GM19099 (cell line): ENCODE measurements around the gene MBNL1.

Source experiments
- POLR2A ChIP-seq: IDR thresholded peaks from 3 replicates; pipeline ENCODE4 v1.6.1; 2011; ENCODE audit warnings: low read depth; ENCODE audit not compliant: insufficient read length; ENCODE audit errors: extremely low read depth

The MBNL1 gene

DNA sequence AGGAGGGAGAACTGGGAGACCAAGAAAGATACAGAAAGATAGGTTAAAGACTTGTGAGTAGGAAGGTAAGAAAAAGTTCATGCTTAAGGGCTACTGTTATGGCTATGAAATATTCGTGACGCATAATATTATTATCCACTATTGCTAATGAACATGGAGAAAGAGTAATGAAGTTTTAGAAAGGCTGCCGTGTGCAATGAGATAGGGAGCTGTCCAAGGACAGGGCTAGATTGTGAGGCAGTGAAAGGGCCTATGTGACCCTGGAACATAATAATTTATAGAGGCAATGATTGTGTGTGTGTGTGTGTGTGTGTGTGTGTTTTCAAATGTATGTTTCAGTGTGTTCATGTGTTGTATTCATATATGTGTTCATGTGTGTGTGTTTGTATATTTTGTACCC, 27.7 kb downstream of the MBNL1 start:
- no peak for TF ChIP-seq POLR2A

DNA sequence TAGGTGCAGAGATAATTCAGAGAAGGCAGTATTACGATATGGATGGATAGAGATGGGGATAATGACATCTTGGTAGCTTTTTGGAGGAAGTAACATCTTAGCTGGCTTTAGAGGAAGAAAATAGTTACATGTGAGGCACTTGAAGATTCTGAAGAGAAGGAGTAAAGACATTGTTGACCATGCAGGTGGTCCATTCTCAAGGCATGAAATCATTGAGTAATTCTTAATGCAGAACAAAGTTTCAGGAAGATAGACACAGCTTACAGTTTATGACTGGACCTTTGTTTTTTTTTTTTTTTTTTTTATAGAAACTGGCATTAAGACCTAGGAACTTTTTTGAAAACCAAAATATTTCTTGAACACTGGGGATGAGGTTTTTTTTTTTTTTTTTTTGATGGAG, 28.2 kb downstream of the MBNL1 start:
- TF ChIP-seq POLR2A: no peak

DNA sequence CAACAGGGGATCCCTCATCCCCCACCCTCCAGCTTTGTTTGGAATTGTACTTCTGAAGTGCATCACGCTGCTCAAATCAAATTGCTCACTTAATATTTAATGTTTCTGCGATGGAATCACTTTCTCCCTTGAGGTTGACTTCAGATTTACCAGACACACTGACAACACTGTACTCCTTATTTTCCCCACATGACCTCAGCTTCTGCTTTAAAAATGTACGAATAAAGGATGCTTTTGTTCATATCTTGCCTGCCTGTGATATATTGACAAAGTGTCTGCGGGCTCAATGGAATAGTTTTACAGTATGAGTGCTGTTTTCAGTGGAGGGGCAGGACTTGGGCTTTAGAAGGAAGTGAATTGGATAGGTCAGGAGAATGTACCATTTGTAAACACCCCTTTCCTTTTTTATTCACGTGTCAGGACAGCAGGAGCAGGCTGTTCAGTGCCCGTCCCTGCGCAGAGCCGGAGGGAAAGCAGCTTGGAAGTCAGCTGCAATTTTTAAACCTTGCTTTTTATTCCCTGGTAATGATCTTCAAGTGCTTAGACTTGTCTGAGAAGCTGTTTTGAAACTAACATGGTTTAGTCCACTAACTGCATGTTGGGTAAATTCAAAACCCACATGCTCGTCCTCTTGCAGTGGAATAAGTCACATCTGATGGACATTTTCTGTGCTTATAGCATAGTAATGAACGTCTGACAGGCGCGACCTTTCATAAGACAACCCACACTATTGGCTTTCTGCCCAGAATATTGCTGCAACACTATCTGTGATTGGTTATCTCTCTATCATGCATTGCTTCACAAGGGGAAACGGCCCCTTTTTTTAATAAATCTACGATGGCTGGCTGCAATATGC, 29.9 kb downstream of the MBNL1 start:
- TF ChIP-seq POLR2A: no peak

DNA sequence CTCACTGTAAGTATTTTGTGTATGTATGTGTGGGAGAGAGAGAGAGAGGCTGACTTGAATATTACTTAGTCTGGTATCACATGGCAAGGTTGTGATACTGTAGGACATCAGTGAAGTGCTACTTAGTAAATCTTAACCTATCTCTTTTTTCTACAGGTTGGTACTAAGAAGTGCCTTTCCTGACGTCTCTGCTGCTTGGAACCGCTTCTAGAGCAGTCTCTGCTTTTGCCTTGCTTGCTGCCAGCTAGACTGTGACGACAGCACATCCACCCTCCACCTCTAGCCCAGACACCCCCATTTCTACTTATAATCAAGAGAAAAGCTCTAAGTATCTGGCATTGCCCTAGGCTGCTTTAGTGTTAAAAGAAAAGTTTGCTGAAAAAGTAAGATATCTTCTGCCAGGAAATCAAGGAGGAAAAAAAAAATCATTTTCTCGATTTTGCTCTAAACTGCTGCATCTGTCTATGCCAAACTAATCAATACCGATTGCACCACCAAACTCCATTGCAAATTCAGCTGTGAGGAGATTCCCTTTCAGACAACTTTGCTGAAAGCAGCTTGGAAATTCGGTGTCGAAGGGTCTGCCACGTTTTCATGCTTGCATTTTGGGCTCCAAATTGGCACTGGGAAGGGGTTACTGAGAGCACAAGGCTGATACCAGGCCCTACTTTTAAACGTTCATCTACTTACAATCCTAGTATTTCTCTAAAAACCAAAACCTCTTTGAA, 30.7 kb downstream of the MBNL1 start:
- no peak for TF ChIP-seq POLR2A

DNA sequence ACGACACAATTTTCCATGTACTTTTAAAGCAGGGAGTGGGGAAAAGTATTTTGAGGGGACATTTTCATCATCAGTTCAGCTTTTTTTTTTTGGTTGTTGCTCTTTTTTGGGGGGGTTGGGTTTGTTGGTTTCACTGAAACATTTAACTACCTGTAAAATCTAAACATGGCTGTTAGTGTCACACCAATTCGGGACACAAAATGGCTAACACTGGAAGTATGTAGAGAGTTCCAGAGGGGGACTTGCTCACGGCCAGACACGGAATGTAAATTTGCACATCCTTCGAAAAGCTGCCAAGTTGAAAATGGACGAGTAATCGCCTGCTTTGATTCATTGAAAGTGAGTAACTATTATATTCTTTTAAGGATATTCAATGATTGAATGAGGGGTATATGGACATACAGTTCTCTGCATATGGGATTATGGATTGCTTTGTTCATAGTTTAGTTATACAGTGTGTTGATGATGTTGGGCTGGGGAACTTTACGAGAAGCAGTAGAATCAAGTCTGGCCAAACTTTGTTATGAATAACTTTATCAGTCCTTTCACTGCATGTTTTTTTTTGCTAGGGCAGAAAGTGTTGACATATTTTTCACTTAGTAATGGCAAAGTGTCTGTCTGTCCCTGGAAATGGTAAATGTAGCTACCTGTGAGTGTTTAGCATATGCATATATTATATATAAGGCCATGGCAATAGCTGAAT, 31.5 kb downstream of the MBNL1 start:
- TF ChIP-seq POLR2A: no peak

DNA sequence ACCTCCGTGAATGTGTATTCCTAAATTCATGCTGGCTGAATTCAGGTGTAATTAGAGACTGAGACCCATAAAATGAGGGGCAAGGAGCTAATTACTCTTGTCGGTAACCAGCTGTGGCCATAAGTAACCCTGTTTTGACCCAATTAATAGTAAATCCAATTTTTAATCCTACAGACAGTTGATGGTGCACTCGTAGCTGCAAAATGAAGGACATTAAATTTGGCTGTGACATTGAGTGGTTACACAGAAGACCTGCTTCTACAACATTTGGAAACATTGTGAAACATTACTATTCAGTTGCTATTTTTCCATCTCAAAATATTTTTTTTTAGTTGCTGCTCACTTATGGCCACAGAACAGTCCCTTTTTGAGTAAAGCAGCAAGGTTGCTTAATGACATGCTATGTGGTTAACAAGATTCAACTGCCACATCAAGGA, 33.0 kb downstream of the MBNL1 start:
- TF ChIP-seq POLR2A: no peak

DNA sequence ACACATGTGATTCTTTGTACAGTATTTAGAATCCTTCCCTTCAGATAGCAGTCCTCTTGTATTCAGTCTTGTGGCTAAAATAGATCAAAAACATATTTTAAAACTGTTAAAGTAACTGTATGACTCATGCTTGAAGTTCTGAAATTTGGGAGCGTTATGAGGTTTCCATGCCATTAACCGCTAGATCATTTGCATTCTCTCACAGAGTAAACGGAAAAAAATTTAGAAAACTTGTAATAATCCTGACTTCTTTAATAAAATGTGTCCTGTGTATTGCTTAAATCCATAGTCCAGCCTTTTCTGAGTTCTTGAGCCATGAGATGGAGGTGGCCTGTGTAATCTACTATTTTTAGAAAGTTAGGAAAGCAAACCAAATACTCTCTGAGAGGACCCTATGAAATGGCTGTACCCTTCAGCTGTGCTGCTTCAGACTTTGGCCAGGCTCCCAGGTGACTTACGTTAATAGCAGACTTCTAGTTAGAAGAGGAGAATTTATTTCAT, 33.8 kb downstream of the MBNL1 start:
- TF ChIP-seq POLR2A: no peak

DNA sequence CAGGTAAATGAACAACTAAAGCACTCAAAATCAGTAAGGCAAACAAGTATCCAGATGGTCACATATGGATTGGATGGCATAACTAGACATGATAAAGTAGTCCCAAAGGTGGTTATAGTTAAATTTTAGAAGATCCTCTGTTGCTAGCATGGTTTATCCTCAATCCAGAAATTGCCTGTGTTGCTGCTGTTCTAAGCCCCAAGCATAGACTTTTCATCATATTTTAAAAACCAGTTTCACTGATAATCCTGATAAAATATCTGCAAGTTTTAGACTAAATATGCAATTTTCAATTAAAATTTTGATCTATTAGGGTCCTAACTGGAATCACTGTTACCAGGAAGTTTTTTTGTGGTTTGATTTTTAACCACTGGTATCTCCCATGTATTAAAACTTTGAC, 35.4 kb downstream of the MBNL1 start:
- no peak for TF ChIP-seq POLR2A

DNA sequence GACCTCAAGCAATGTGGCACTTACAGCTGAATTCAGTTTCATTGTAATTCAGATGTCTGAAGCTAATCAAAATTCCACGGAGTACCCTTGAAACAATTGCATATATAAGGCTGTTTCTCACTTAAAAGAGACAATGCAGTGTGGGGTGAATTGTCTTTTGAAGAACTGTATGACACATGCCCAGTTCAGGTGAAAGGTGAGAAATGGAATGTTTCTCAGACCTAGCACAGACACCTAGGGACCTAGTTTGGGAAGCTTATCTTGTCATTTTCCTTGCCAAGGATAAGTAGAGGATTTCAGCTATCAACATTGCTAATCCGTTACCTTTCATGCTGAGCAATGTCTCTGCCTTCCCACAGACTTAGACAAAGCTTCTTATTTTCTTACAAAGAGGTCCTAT, 36.3 kb downstream of the MBNL1 start:
- no peak for TF ChIP-seq POLR2A

DNA sequence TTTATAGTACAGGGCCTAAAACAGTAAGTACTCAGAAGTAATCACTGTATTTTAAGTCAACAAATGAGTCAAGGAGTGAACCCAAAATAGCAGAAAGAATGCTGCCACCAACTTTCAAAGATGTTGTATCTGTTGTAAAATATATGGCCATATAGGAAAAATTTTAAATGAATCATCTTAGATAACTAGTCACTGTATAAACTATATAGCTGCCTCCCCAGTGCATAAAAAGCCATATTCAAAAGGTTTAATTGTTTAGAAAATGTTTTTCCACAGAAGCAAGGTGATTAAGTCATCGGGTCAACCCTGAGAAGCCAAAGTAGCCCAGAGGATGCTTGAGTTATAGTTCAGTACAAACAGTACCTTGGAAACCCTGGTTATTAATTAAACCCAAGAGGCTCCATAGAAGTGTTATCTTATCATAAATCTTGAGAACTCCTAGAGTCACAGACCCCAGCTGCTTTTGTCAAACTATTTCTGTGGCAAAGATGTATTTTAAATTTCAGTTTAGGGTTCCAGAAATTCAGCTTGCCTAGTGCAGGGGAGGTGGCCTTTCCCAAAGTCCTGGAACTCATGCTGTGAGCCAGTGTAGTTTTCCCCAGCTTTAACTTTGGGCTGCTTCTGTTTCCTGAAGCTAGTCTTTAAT, 39.2 kb downstream of the MBNL1 start:
- TF ChIP-seq POLR2A: no peak

DNA sequence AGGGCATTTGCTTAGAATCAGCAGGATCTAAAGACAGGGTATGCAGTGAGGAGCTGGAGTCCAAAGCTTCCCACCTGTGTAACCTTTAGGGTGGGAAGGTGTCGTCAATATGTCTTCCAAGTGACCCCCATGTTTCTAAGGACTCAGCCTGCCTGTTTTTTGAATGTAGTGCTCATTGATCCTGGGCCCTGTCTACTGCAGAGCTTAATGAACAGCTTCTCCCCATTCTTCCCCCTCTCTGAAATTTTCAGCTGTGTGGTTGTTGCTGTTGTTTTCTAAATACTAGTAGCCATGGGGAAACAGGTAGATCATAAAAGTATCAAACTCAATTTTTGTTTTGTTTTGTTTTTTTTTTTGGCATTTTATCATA, 39.7 kb downstream of the MBNL1 start:
- no peak for TF ChIP-seq POLR2A

DNA sequence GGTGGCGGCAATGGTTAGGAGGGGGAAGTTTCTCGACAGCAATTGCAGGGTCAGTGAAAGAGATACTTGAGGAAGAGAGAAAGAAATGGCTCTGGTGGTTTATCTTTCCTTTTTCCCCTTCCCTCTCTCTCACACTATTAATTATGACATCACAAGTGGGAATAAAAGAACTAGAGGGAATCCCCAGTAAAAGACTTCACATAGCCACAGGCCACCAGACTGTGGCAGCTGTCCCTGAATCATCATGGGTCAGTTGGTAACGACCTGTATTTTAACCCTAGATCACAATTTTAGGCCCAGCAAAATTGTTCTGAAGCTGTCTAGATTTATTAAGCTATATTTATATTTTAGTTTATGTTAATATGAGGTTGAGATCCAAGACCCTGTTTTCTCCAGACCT, 40.3 kb downstream of the MBNL1 start:
- no peak for TF ChIP-seq POLR2A

DNA sequence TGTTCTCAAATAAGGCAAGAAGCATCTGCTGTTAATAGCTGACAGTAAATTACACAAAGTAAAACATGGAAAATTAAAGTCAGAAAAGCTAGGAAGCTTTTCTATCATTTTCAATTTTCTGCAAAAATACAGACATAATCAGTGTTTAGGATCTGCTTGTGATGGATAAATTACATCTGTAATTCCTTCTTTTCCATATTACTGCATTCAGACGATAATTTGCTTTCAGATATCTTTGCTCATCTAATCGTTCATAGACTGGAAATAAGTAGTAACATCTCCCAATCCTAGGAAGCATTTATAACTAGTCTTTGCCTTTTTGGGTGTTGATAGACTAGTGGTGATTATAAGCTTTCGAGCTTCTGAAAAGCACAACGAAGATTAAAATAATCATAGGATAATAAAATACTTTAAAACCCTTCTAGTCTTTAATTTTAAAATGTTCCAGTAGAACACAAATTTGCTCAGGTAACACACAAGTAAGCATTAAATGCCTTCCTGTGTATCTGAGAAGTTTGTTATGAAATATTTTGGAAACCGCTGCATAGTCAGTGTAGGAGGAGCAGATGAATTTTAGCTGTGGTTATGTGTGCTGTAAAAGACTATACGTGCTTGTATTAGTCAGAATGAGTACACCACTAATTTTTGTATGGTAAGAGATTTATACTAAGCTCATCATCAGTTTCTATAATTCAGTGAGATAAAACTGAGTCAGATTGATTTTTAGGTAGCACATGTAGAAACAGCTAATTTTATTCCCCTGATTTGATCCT, 41.0 kb downstream of the MBNL1 start:
- no peak for TF ChIP-seq POLR2A

DNA sequence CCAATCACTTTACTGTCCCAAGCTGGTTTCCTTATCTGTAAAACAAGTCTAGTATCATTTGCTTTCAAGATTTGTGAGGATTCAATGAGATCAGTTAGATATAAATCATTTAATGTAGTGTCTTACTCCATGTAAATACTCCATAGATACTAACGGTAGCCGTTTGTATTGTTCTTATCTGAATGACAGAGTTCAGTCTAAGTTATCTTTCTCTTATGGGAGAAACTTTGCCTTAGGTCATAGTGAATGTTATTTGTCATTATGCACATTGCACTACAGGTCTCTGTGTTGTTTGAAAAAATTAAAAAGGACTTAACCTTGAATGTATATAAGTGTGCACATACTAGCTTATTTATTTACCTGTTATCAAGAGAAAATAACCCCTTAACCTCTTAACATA, 44.7 kb downstream of the MBNL1 start:
- no peak for TF ChIP-seq POLR2A
